Neural progenitor cell (in vitro differentiated cells): ENCODE measurements around the gene TBC1D1.

Experiments used
- EZH2 ChIP-seq: fragments of 200-600 bp; sonication (generic); IDR thresholded peaks from 2 replicates; pipeline ENCODE4 v1.6.1; 2017; ENCODE audit warnings: antibody characterized with exemption, mild to moderate bottlenecking, moderate library complexity
- EZH2phosphoT487 ChIP-seq: fragments of 200-600 bp; sonication (generic); IDR thresholded peaks from 2 replicates; pipeline ENCODE4 v1.6.1; 2017; ENCODE audit warnings: antibody characterized with exemption
- TF ChIP-seq, protein P1 (sequence below): fragments of 200-600 bp; sonication (generic); IDR thresholded peaks from 2 replicates; pipeline ENCODE4 v1.5.1; 2017; ENCODE audit warnings: antibody characterized with exemption, mild to moderate bottlenecking

DNA sequence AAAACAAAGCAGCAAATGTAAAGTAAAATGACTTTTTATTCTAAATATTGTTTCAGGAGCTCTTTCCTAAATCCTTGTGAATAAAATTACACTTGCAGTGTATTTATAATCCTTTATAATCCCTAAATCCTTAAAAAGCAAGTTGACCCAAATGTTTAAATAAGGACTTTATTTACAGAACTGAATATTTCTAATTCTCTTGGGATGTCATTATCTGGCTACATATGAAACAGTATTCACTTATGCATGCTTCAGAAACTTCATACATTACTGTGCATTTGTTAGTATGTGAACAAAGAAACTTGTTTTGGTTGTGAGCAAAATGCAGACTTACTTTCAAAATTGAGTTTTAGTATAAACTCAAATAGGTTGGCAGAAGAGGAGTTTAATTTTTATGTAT lies 118.5 kb downstream of the TBC1D1 start:
- TF ChIP-seq, protein P1, sequence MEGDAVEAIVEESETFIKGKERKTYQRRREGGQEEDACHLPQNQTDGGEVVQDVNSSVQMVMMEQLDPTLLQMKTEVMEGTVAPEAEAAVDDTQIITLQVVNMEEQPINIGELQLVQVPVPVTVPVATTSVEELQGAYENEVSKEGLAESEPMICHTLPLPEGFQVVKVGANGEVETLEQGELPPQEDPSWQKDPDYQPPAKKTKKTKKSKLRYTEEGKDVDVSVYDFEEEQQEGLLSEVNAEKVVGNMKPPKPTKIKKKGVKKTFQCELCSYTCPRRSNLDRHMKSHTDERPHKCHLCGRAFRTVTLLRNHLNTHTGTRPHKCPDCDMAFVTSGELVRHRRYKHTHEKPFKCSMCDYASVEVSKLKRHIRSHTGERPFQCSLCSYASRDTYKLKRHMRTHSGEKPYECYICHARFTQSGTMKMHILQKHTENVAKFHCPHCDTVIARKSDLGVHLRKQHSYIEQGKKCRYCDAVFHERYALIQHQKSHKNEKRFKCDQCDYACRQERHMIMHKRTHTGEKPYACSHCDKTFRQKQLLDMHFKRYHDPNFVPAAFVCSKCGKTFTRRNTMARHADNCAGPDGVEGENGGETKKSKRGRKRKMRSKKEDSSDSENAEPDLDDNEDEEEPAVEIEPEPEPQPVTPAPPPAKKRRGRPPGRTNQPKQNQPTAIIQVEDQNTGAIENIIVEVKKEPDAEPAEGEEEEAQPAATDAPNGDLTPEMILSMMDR: no peak
- TF ChIP-seq EZH2 (no peak), EZH2phosphoT487 (no peak)
